Loucy (cell line): ENCODE measurements around the gene NOL7.

Experiments used
- H2AFZ ChIP-seq: fragments of 200-600 bp; sonication (generic); 2 replicates; pipeline ENCODE4 v1.6.0; 2016; ENCODE audit warnings: antibody characterized with exemption, mild to moderate bottlenecking, low read length, moderate library complexity
- H3F3A ChIP-seq: fragments of 200-600 bp; 2 replicates; pipeline ENCODE4 v1.6.0; 2016; ENCODE audit warnings: antibody characterized with exemption, low read depth, mild to moderate bottlenecking
- H3K27me3 ChIP-seq: fragments of 200-600 bp; sonication (generic); 2 replicates; pipeline ENCODE4 v1.6.1; 2014; ENCODE audit warnings: low read length, mild to moderate bottlenecking; ENCODE audit not compliant: insufficient read depth, poor library complexity, severe bottlenecking
- H3K36me3 ChIP-seq: fragments of 200-600 bp; sonication (generic); 2 replicates; pipeline ENCODE4 v1.6.1; 2016; ENCODE audit warnings: low read length; ENCODE audit not compliant: insufficient read depth
- H3K4me1 ChIP-seq: fragments of 200-600 bp; sonication (generic); 2 replicates; pipeline ENCODE4 v1.5.1; 2014; ENCODE audit warnings: low read length, mild to moderate bottlenecking; ENCODE audit not compliant: insufficient read depth, poor library complexity, severe bottlenecking
- H3K4me2 ChIP-seq: fragments of 200-600 bp; sonication (generic); 2 replicates; pipeline ENCODE4 v1.6.0; 2014; ENCODE audit warnings: antibody characterized with exemption, low read length, low read depth, mild to moderate bottlenecking; ENCODE audit not compliant: poor library complexity, severe bottlenecking
- H3K4me3 ChIP-seq: fragments of 200-600 bp; sonication (generic); 2 replicates; pipeline ENCODE4 v1.5.1; 2014; ENCODE audit warnings: low read length, mild to moderate bottlenecking, mixed read lengths; ENCODE audit not compliant: poor library complexity, severe bottlenecking
- H3K79me2 ChIP-seq: fragments of 200-600 bp; sonication (generic); 2 replicates; pipeline ENCODE4 v1.6.1; 2014; ENCODE audit warnings: low read length; ENCODE audit not compliant: insufficient read depth
- H3K9ac ChIP-seq: fragments of 200-600 bp; sonication (generic); 2 replicates; pipeline ENCODE4 v1.6.0; 2014; ENCODE audit warnings: mild to moderate bottlenecking, low read depth, low read length, moderate library complexity; ENCODE audit not compliant: poor library complexity, severe bottlenecking
- H3K9me2 ChIP-seq: fragments of 200-600 bp; sonication (generic); replicated peaks from 2 replicates; pipeline ENCODE4 v1.6.1; 2016; ENCODE audit warnings: low read depth, low read length, mixed read lengths
- H3K9me3 ChIP-seq: fragments of 200-600 bp; sonication (generic); 2 replicates; pipeline ENCODE4 v1.6.1; 2014; ENCODE audit warnings: mild to moderate bottlenecking, antibody characterized with exemption, low read length, low read depth; ENCODE audit not compliant: insufficient read depth
- H4K20me1 ChIP-seq: fragments of 200-600 bp; sonication (generic); 2 replicates; pipeline ENCODE4 v1.6.0; 2014; ENCODE audit warnings: antibody characterized with exemption, low read length, mild to moderate bottlenecking; ENCODE audit not compliant: insufficient read depth, poor library complexity, severe bottlenecking
- EZH2phosphoT487 ChIP-seq: fragments of 200-600 bp; IDR thresholded peaks from 2 replicates; pipeline ENCODE4 v1.6.1; 2018; ENCODE audit warnings: antibody characterized with exemption, mild to moderate bottlenecking, moderate library complexity, borderline replicate concordance
- TF ChIP-seq, protein P1 (sequence below): fragments of 200-600 bp; sonication (generic); conservative IDR thresholded peaks from 2 replicates; pipeline ENCODE4 v1.5.1; 2014; ENCODE audit warnings: mild to moderate bottlenecking, antibody characterized with exemption, low read length

The NOL7 gene

DNA sequence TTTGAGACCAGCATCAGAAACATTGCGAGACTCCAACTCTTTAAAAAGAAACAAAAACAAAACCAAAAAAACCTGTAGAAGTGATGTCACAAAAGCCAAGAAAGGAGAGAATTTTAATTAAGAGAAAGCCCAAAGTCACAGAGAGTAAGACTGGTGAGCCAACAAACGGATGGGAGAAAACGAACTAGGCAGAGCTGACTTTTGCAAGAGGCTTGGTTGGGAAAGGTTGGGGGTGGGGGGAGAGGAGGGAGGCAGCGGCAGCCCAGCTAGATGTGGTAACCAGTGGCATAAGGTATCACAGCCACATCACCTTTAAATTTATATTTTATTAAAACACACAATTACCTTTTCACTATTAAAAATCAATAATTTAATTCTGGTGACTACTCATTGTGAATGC is 23.5 kb downstream of the NOL7 start:
- H3K4me1 ChIP-seq: no peaks in the 10 kb centered on the region
- no peaks in the 10 kb centered on the region for H3F3A ChIP-seq
- no peaks in the 10 kb centered on the region for H3K9me2 ChIP-seq
- TF ChIP-seq, protein P1, sequence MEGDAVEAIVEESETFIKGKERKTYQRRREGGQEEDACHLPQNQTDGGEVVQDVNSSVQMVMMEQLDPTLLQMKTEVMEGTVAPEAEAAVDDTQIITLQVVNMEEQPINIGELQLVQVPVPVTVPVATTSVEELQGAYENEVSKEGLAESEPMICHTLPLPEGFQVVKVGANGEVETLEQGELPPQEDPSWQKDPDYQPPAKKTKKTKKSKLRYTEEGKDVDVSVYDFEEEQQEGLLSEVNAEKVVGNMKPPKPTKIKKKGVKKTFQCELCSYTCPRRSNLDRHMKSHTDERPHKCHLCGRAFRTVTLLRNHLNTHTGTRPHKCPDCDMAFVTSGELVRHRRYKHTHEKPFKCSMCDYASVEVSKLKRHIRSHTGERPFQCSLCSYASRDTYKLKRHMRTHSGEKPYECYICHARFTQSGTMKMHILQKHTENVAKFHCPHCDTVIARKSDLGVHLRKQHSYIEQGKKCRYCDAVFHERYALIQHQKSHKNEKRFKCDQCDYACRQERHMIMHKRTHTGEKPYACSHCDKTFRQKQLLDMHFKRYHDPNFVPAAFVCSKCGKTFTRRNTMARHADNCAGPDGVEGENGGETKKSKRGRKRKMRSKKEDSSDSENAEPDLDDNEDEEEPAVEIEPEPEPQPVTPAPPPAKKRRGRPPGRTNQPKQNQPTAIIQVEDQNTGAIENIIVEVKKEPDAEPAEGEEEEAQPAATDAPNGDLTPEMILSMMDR: no peak
- TF ChIP-seq EZH2phosphoT487: no peak
- no peak overlapping the region for H2AFZ ChIP-seq
- H3K9ac ChIP-seq: no peak overlapping the region
- H3K9me3 ChIP-seq: no peaks in the 10 kb centered on the region
- H3K79me2 ChIP-seq: no peaks in the 10 kb centered on the region
- H3K4me3 ChIP-seq: no peak overlapping the region
- peaks cover 80% of the 10 kb centered on the region; the same call in 1 of the 2 replicates for H3K36me3 ChIP-seq
- no peaks in the 10 kb centered on the region for H4K20me1 ChIP-seq
- H3K27me3 ChIP-seq: no peaks in the 10 kb centered on the region
- no peak overlapping the region for H3K4me2 ChIP-seq

DNA sequence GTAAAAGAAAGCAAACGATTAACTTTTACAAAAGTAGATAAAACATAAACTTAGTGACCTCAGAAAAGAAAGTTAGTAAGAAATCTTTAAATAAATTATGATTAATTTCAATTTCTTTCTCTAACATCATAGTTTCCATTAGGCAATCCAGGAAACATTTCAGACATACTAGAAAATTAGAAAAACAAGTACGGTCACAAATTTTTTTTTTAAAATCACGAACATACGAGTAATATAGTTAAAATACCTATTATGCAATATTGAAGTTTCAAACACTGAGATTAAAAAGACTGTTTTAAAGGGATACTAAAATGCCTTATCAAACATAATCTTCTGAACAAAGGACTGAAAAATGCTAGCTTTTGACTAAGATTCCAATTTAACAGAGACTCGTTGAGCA is 26.2 kb downstream of the NOL7 start:
- Histone ChIP-seq H4K20me1 (no peaks in the 10 kb centered on the region), H3K9me3 (no peaks in the 10 kb centered on the region), H2AFZ (no peak overlapping the region), H3K4me1 (no peaks in the 10 kb centered on the region), H3F3A (no peaks in the 10 kb centered on the region), H3K9ac (no peak overlapping the region), H3K36me3 (peaks cover 84% of the 10 kb centered on the region; the same call in 1 of the 2 replicates), H3K79me2 (no peaks in the 10 kb centered on the region), H3K4me3 (no peak overlapping the region), H3K9me2 (no peaks in the 10 kb centered on the region), H3K4me2 (no peak overlapping the region), H3K27me3 (no peaks in the 10 kb centered on the region)
- no peak for TF ChIP-seq EZH2phosphoT487
- TF ChIP-seq, protein P1: no peak

DNA sequence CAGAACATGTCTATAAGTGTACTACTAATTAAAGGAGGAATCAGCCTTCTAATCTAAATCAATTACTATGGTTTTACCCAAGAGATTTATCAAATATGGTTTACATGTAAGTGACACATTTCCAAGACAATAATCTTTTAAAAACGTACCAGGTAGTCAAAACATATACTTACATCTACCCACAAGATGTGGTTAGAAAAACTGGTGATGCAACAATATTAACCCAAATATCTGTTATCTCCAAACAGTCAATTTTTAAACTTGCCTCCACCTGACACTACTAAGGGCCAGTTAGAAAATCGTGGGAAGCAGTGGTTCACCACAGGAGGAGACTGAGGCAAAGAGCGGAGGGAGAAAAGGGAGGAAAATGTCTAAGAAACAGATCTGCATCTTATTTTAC is 28.0 kb downstream of the NOL7 start:
- no peaks in the 10 kb centered on the region for H3K9me3 ChIP-seq

More for the DNA sequence above, 28.0 kb downstream of the NOL7 start:
- no peaks in the 10 kb centered on the region for H3F3A ChIP-seq
- no peak for TF ChIP-seq EZH2phosphoT487
- TF ChIP-seq, protein P1: no peak
- no peak overlapping the region for H3K9ac ChIP-seq
- H3K36me3 ChIP-seq: peaks cover 73% of the 10 kb centered on the region; the same call in 1 of the 2 replicates
- H3K79me2 ChIP-seq: no peaks in the 10 kb centered on the region
- no peaks in the 10 kb centered on the region for H4K20me1 ChIP-seq
- no peaks in the 10 kb centered on the region for H3K27me3 ChIP-seq
- H3K9me2 ChIP-seq: no peaks in the 10 kb centered on the region
- H3K4me1 ChIP-seq: no peaks in the 10 kb centered on the region
- no peak overlapping the region for H3K4me3 ChIP-seq
- no peak overlapping the region for H3K4me2 ChIP-seq
- H2AFZ ChIP-seq: no peak overlapping the region
